Stimulated activated CD4-positive, alpha-beta T cell treated with anti-CD3 and anti-CD28 coated beads, Interleukin-15, amount 100 ng/mL, for 48 hours (primary cell): ENCODE data around the gene CORO2B.

Experiments
- DNase-seq, 2 donors: peaks; one replicate each; pipeline ENCODE4 v3.0.0-alpha.2; 2020; ENCODE audit warnings: low read depth in 2 of 2

Gene CORO2B

DNA sequence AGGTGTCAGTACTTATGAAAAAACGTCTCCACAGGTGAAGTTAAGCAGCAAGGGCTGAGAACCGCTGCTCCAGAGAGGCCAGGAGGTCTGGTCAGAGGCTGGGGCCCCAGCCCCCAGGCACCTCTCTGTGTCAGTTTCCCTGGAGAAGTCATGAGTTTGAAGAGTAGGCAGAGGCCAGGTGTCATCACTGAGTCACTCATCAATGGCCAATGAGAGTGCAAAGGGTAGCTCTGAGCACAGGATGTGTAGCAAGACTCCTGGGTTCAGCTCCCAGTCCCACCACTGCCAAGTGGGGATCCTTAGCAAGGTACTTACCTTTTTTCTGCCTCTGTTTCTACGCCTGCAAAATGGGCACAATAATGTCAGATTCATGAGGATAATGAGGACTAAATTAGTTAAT is 47.9 kb downstream of the CORO2B start:
- DNase-seq, result no peak

DNA sequence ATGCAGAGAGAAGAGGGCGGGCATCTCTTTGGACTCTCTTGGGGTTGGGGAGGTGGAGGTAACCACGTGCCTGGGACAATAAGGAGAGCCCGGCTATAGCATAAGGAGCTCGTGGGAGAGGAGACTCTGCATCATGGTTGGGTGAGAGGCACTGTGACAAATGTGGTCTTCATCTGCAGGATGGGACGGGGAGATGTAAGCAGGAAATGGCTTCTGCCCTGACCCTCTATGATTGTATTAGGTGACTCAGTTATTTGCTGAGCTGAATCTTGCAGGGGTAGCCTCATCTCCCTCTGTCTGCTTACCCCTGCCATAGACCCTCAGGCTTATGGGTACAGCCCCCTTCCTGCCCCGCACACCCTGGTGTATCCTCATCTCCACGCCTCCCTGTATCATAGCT is 48.7 kb downstream of the CORO2B start:
- DNase-seq, result no peak

- DNase-seq, result no peak
Observed at GRCh38 chr15:68627995-68628394, 49.2 kb downstream of the CORO2B start.

DNA sequence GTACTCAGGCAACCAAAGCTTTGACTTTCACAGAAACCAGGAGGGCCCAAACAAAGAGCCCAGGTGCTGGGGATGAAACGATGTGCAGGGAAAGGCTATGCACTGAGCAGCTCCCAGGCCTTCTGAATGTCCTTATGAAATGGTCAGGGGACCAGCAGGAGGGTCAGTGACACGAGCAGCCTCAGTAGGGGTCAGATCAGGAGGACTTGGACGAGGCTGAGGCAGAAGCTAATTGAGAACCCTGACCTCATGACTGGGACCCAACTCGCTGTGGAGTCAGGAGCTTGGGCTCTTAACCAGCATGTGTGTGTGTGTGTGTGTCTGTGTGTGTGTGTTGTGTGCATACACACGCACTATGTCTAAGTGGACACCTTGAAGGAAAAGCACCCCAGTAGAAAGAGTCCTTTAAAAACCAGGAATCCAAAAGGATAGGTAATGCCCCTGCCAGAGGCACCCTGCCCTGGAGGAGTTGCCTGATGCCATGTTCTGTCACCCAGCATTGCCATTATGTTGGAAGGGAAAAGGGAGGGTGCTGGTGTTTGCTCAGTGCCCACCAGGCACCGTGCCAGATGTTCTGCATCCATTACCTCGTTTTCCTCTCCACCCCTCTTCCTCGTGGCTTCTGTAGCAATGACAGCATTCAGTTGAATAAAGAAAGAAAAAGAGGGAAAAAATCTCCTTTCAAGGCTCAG is 50.9 kb downstream of the CORO2B start:
- no peak for DNase-seq

GRCh38 chr15:68630211-68630555 is 51.4 kb downstream of the CORO2B start:
- DNase-seq, result no peak

GRCh38 chr15:68630836-68631235 is 52.0 kb downstream of the CORO2B start:
- no peak for DNase-seq

GRCh38 chr15:68631601-68632051 is 52.8 kb downstream of the CORO2B start:
- DNase-seq, result no peak

DNA sequence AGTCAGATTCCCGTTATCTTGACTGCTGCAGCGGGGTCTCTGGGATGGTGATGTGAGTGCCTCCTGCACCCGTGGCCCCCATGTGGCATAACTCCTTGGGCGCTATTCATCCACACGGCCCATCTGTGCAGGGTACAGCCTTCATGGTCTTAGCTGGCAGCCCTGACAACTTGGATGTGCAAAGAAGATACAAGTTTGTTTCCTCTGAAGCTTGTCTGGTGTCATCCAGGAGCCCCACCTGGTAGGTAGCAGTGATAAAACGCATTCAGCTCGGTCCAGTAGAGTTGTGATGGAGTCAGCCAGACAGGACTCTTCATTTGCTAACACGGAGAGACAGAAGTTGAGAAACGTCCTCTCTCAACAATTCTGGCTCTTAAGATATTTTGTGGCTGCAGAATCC is 53.3 kb downstream of the CORO2B start:
- no peak for DNase-seq

- DNase-seq, result no peak
Observed at GRCh38 chr15:68633231-68634121, 54.7 kb downstream of the CORO2B start.

DNA sequence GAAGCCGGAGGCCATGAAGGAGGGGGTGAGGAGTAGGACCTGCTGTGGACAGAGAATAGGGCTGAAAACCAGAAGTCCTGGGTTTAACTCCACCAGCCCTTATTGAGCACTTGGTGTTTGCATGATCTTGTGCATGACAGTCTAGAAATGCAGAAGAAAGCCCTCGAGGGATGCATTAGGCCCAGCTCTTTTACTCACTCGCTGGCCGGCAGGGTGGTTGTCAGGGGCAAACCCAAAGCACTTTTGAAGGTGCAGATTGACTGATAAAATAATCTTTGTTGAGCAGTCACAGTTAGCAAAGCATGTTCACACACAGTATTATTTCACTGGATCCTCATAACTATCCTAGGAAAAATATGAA is 55.3 kb downstream of the CORO2B start:
- no peak for DNase-seq

GRCh38 chr15:68634531-68634930 is 55.7 kb downstream of the CORO2B start:
- DNase-seq, result no peak

DNA sequence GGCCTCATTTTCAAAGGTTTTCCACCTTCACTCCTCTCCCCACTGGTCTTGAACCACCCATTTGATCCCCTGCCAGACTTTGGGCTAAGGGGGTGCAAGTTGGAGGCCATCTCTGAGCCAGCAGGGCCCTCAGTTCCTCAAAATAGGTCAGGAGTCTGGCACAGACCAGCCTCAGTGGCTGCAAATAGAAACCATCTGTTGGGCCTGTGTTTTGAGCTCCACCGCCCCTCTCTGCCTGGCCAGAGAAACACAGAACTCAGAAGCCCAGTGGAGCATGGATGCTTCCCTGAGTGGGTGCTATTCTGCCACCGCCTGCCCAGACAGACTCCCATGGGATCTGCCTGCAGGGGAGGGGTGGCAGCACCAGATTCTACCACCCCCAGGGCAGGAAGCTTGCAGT is 56.3 kb downstream of the CORO2B start:
- no peak for DNase-seq

GRCh38 chr15:68636256-68636655 is 57.5 kb downstream of the CORO2B start:
- DNase-seq, result no peak

- DNase-seq, result no peak
Observed at GRCh38 chr15:68637767-68638404, 59.1 kb downstream of the CORO2B start.

DNA sequence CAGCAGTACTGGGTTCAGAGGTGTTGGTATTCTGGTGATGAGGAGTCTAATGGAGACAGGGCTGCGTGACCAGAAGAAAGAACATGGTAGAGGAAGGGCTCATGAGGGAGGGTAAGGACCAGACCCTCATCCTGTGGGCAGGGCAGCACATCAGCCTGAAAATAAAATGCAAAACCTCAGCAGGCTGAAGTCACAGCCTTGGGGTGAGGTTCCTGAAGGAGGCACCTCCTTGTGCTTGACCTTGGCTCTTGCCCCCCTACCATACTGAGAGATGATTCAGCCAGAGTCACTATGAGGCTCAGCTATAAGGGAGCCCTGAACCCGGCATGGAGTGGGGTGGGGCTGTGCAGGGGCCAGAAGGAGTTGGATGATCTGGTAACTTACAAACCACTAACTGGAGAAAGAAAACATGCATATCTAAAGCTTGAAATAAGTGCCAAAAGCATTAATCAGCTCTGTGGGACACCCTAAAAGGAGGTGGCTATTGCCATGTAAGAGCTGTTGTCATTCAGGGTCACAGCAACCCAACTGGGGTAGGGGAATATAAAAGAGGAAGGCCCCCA is 60.2 kb downstream of the CORO2B start:
- DNase-seq, result no peak

- no peak for DNase-seq
Observed at GRCh38 chr15:68639926-68640600, 61.3 kb downstream of the CORO2B start.

DNA sequence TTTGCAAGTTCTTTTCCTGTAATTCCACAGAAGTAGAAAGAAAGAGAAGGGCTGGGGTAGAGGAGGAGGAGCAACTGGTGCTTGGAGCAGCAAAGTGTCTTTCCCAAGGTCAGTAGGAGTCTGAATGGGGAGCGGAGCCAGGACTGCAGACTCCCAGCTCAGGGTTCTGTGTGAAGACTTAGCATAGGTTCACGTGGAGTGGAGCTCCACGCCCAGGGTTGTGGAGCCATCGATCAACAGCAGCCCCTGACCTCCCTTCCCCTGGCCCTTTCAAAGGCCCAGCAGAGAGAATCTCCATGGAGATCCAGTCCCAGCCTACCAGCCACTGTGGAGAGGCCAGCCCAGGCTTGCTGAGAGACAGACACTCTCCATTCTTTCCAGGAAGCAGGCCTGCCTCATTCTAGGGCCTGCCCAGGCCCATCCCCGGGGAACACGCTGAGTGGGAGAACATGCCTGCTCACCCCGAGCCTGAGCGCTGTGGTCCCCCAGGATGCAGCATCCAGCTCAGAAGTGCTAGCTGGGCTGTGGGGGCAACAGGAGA is 62.1 kb downstream of the CORO2B start:
- DNase-seq, result no peak

DNA sequence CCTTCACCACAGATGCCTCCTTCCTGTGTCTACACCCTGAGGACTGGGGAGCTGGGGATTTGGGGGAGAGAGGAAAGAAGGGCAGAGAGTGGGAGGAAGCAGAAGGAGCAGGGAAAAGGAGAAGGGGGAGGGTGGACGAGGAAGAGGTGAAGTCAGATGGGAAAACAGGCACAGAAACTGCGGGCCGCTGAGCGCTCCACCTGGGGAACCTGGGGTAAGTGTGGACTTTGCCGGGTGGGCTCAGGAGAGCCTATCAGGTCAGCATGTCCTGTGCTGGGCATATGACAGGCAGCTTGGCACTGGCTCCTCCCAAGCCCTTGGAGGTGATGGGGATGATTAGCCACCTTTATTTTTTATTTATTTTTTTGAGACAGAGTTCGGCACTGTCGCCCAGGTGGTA is 62.6 kb downstream of the CORO2B start:
- no peak for DNase-seq

GRCh38 chr15:68642491-68642845 is 63.7 kb downstream of the CORO2B start:
- DNase-seq, result no peak

- no peak for DNase-seq
Observed at GRCh38 chr15:68643216-68643830, 64.5 kb downstream of the CORO2B start.
